NT2/D1 (cell line): ENCODE data around the gene CDK11A.

ENCODE experiments used
- SUZ12 ChIP-seq: IDR thresholded peaks from 2 replicates; pipeline ENCODE4 v1.6.1; 2011; ENCODE audit not compliant: insufficient read length, insufficient read depth; ENCODE audit errors: extremely low read depth
- ZNF274 ChIP-seq: IDR thresholded peaks from 2 replicates; pipeline ENCODE4 v1.6.1; 2011; ENCODE audit warnings: mild to moderate bottlenecking, low read depth, low read length

DNA sequence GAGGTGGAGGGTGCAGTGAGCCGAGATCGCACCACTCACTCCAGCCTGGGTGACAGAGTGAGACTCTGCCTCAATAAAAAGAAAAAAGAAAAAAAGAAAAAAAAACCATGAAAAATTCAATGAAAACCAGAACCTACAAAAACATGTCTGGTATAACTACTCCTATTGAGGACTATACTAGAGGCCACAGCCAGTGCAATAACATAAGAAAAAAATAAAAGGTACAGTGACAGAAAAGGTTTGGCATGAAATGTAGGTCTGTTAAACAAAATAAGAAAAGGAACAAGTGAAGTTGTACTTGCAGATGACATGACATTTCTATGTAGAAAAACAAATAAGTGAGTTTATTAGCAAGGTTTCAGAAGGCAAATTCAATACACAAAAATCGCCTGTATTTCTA lies 45.9 kb upstream of the CDK11A start:
- TF ChIP-seq SUZ12 (no peak), ZNF274 (no peak)
